Heart left ventricle (tissue), 13 donors: ENCODE data around the gene SLC7A6OS.

Experiments
- CTCF ChIP-seq, 12 donors: fragments of 200-600 bp; sonication (generic) in 4 of 12; IDR thresholded peaks; one replicate each; pipeline versions ENCODE4 v1.5.0 to v1.8.0; 2018 to 2022; ENCODE audit warnings: antibody characterized with exemption in 12 of 12, mild to moderate bottlenecking in 5 of 12
- POLR2A ChIP-seq, 2 donors: fragments of 450-650 bp; IDR thresholded peaks; one replicate each; pipeline ENCODE4 v1.6.1; 2017; ENCODE audit warnings: antibody characterized with exemption in 2 of 2, mild to moderate bottlenecking in 2 of 2, moderate library complexity in 2 of 2
- donor health status: ischemic (EF 13 %, LVEDD 7.1; RV severe dilation, severe dysfunction).
- donor health status: DM: no; HTN: yes; CAD: no.
- donor health status: DM: no; HTN: no; CAD: no.
- donor health status: ischemic (EF 25% LVEDD 6.9; RV normal size, moderate dysfunction).
- donor health status: ischemic (EF 25% LVEDD 5.7; RV mildly dilated, moderate dysfunction).
- donor health status: ischemic (EF 35%, LVEDD 5.7; RV mildly dilated, moderate dysfunction).
- donor health status: nonischemic (EF 11% LVEDD 7.7; RV severe dilation, severe dysfunction).
- donor health status: DM: yes; HTN: yes; CAD: no.
- donor health status: PGD.
- donor health status: ischemic (EF 29% LVEDD 5.4; RV normal size, mild dysfunction).
- donor health status: nonischemic (EF 23%, LVEDD 6.1; RV moderate dilation, normal function).

GRCh38 chr16:68353366-68353765 lies 42.6 kb upstream of the SLC7A6OS start:
- TF ChIP-seq CTCF (IDR thresholded peaks at IDR 0.05), result no peak
- TF ChIP-seq POLR2A (IDR thresholded peaks at IDR 0.05), result no peak
